ENCODE measurements around the gene STEAP3.

GRCh38 chr2:119292226-119292625, 68.6 kb downstream of the STEAP3 start:
- TF ChIP-seq POLR2A (IDR thresholded peaks at IDR 0.05) (no peak), POLR2AphosphoS5 (IDR thresholded peaks at IDR 0.05) (no peak)

All from suprapubic skin (tissue), 4 donors.